Kidney epithelial cell (primary cell): Measurements from ENCODE around the gene CLEC2D. TPM values are rescaled to one million over a fixed set of nuclear protein-coding genes. Genes with fewer than 3 reads are reported as not detected.

Source experiments
- DNase-seq: peaks from one replicate; pipeline ENCODE4 v3.0.0-alpha.2; 2010; ENCODE audit warnings: low read depth
- H3K27me3 ChIP-seq: 2 replicates; pipeline ENCODE4 v1.6.0; 2011; ENCODE audit warnings: low read length; ENCODE audit not compliant: control insufficient read depth, insufficient read depth
- H3K36me3 ChIP-seq: 2 replicates; pipeline ENCODE4 v1.5.1; 2011; ENCODE audit warnings: low read length; ENCODE audit not compliant: control insufficient read depth, insufficient read depth
- H3K4me3 ChIP-seq: 2 replicates; pipeline ENCODE4 v1.5.1; 2011; ENCODE audit warnings: low read depth, mild to moderate bottlenecking, control low read depth, low read length
- CTCF ChIP-seq: IDR thresholded peaks from 2 replicates; pipeline ENCODE4 v1.5.1; 2011; ENCODE audit warnings: mild to moderate bottlenecking, moderate library complexity, low read length, control low read depth, inconsistent platforms; ENCODE audit not compliant: insufficient read depth, poor library complexity, severe bottlenecking
- total RNA-seq: library from RNA; depleted of rRNA; stranded (reverse); fragments of >200 nt; gene quantifications from 2 replicates; pipeline ENCODE4 v1.2.3, GENCODE V29; 2015

Gene CLEC2D
- total RNA-seq, 1 donor from 2014 or later = 6.9 TPM

GRCh38 chr12:9740106-9740750 is 70.7 kb downstream of the CLEC2D start:
- Histone ChIP-seq H3K36me3 (no peaks in the 10 kb centered on the region), H3K4me3 (peak overlapping the region; percentile 22), H3K27me3 (no peaks in the 10 kb centered on the region)
- no peak for DNase-seq
- no peak for TF ChIP-seq CTCF

- no peaks in the 10 kb centered on the region for H3K36me3 ChIP-seq
- DNase-seq = no peak
- no peak for TF ChIP-seq CTCF
- no peak overlapping the region for H3K4me3 ChIP-seq
- no peaks in the 10 kb centered on the region for H3K27me3 ChIP-seq
These were observed 72.2 kb downstream of the CLEC2D start for GRCh38 chr12:9741726-9742125.

GRCh38 chr12:9742661-9743060 is 73.1 kb downstream of the CLEC2D start:
- no peak for DNase-seq
- no peak overlapping the region for H3K4me3 ChIP-seq
- H3K27me3 ChIP-seq = no peaks in the 10 kb centered on the region
- TF ChIP-seq CTCF = no peak
- H3K36me3 ChIP-seq = no peaks in the 10 kb centered on the region

GRCh38 chr12:9745199-9745598 is 75.7 kb downstream of the CLEC2D start:
- Histone ChIP-seq H3K36me3 (no peaks in the 10 kb centered on the region), H3K4me3 (no peak overlapping the region), H3K27me3 (no peaks in the 10 kb centered on the region)
- peak; percentile 69 for DNase-seq
- TF ChIP-seq CTCF = no peak

Other genes with a start within 250 kb of the CLEC2D start
- gene KLRB1, start 61.8 kb upstream of the CLEC2D start, total RNA-seq = not detected in 2 replicates
- gene CLECL1, start 63.4 kb downstream of the CLEC2D start, total RNA-seq = not detected in 2 replicates
- 3.7 and 4.2 TPM in 2 replicates for gene CD69, start 91.2 kb downstream of the CLEC2D start, total RNA-seq
- gene KLRF1, start 157.8 kb downstream of the CLEC2D start, total RNA-seq = 0.17 TPM in 1 of 2 replicates, not detected in the other
- gene CLEC2B, start 199.6 kb downstream of the CLEC2D start, total RNA-seq = 0.50 TPM in 1 of 2 replicates, not detected in the other
- not detected in 2 replicates for gene KLRF2, start 211.8 kb downstream of the CLEC2D start, total RNA-seq